Stimulated activated CD4-positive, alpha-beta T cell treated with anti-CD3 and anti-CD28 coated beads, Interleukin-12 subunit alpha, Interleukin-12 subunit beta, amount 100 ng/mL, for 4 hours (primary cell): Measurements from ENCODE around the gene POLDIP3.
"Not testable (repeated sequence)": the region's sequence is repeated elsewhere in the genome, so short reads cannot be mapped to it uniquely, and the experiment has no call there.

Experiments used
- DNase-seq: peaks from one replicate; pipeline ENCODE4 v3.0.0-alpha.2; 2020

Gene POLDIP3

GRCh38 chr22:42553475-42554361 lies 61.0 kb downstream of the POLDIP3 start, which contains the start of gene SERHL2:
SERHL2 (plus strand) TSS chr22:42553956; CDS start chr22:42554021, 65 bp downstream.
- DNase-seq: peak; percentile 82

- DNase-seq: not testable (repeated sequence)
These were observed 62.4 kb downstream of the POLDIP3 start for GRCh38 chr22:42552294-42552647.

GRCh38 chr22:42549331-42550060 lies 65.2 kb downstream of the POLDIP3 start:
- DNase-seq: no peak

GRCh38 chr22:42548597-42549330 lies 65.9 kb downstream of the POLDIP3 start:
- DNase-seq: no peak

GRCh38 chr22:42548126-42548525 lies 66.6 kb downstream of the POLDIP3 start:
- DNase-seq: not testable (repeated sequence)

- no peak for DNase-seq
These were observed 67.1 kb downstream of the POLDIP3 start for GRCh38 chr22:42547562-42547961.

GRCh38 chr22:42544686-42545085 lies 70.0 kb downstream of the POLDIP3 start:
- DNase-seq: no peak

GRCh38 chr22:42539236-42539771 lies 75.4 kb downstream of the POLDIP3 start:
- DNase-seq: not testable (repeated sequence)

GRCh38 chr22:42537199-42537831 lies 77.4 kb downstream of the POLDIP3 start:
- not testable (repeated sequence) for DNase-seq

- not testable (repeated sequence) for DNase-seq
These were observed 78.0 kb downstream of the POLDIP3 start for GRCh38 chr22:42536634-42537033.

GRCh38 chr22:42536166-42536565 lies 78.5 kb downstream of the POLDIP3 start:
- no peak for DNase-seq

- not testable (repeated sequence) for DNase-seq
These were observed 79.5 kb downstream of the POLDIP3 start for GRCh38 chr22:42535082-42535731.
